ENCODE measurements around the gene MT1B. TPM values are rescaled to one million over a fixed set of nuclear protein-coding genes. Genes with fewer than 3 reads are reported as not detected.

MT1B gene
- total and polyA plus RNA-seq, 4 donors = 1.2 to 1.5 TPM; not detected in 2

DNA sequence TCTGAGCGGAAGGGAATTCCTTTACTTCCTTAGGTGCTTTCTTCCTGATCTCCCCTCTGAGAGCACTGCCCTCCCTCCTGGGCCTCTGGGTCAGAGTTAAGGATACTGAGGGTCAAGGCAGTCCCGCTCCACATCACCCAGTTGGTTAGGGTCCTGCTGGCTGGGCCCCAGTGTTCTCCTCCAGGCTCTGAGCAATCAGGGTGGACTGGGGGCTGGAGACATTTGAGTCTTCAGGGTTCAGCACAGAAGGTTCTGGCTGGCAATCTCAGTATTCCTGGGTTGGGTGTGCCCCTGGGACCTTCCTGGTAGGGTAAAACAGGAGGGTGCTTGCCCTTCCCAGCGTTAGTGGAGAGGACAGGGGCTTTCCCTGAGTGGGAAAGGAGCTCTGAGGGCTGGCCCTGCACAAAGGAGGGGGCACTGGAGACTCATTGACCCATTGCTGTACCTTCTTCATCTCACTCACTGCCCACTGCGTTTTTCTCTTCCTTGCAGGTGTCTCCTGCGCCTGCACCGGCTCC lies 18.8 kb upstream of the MT1B start:
- H3K4me1 ChIP-seq (ENCODE audit: control insufficient read depth in 4 of 4, insufficient read depth in 4 of 4, low read length in 3 of 4) = peaks cover 2 to 27% (median 7%) of the 10 kb centered on the region in 4 donors
- H3K9ac ChIP-seq (ENCODE audit: low read depth in 1 of 2, low read length in 2 of 2) = peak overlapping the region; percentile 77 to 84
- no peaks in the 10 kb centered on the region for H3K36me3 ChIP-seq (ENCODE audit: control insufficient read depth in 4 of 4, insufficient read depth in 3 of 4, low read depth in 1 of 4, low read length in 3 of 4)
- peak overlapping the region; percentile 84 to 87 for H3K27ac ChIP-seq (ENCODE audit: low read depth in 1 of 2, low read length in 2 of 2)
- no peaks in the 10 kb centered on the region for H3K9me3 ChIP-seq (ENCODE audit: control insufficient read depth in 4 of 4, low read length in 3 of 4)
- no peak for DNase-seq (ENCODE audit: low spot score)
- 49% methylated on average over 6 of the region's 6 CpGs for WGBS
- TF ChIP-seq, protein P1, sequence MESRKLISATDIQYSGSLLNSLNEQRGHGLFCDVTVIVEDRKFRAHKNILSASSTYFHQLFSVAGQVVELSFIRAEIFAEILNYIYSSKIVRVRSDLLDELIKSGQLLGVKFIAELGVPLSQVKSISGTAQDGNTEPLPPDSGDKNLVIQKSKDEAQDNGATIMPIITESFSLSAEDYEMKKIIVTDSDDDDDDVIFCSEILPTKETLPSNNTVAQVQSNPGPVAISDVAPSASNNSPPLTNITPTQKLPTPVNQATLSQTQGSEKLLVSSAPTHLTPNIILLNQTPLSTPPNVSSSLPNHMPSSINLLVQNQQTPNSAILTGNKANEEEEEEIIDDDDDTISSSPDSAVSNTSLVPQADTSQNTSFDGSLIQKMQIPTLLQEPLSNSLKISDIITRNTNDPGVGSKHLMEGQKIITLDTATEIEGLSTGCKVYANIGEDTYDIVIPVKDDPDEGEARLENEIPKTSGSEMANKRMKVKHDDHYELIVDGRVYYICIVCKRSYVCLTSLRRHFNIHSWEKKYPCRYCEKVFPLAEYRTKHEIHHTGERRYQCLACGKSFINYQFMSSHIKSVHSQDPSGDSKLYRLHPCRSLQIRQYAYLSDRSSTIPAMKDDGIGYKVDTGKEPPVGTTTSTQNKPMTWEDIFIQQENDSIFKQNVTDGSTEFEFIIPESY (IDR thresholded peaks at IDR 0.05) = no peak
- TF ChIP-seq TAF1 (conservative IDR thresholded peaks at IDR 0.05) (no peak), YY1 (IDR thresholded peaks at IDR 0.05) (no peak), HNF4G (IDR thresholded peaks at IDR 0.05) (no peak), SP1 (IDR thresholded peaks at IDR 0.05) (no peak)
- H3K4me3 ChIP-seq (ENCODE audit: low read depth in 1 of 3, low read length in 3 of 3) = peak overlapping the region; percentile 48 to 95 (median 93)
- no peaks in the 10 kb centered on the region for H3K27me3 ChIP-seq (ENCODE audit: control insufficient read depth in 4 of 4, insufficient read depth in 4 of 4, low read length in 3 of 4)

- peak overlapping the region in 1 of 2 donors; percentile 84 for H3K9ac ChIP-seq (ENCODE audit: low read depth in 1 of 2, low read length in 2 of 2)
- DNase-seq (ENCODE audit: low spot score) = no peak
- 56% methylated on average over 7 of the region's 7 CpGs for WGBS
- no peaks in the 10 kb centered on the region for H3K9me3 ChIP-seq (ENCODE audit: control insufficient read depth in 4 of 4, low read length in 3 of 4)
- no peaks in the 10 kb centered on the region for H3K36me3 ChIP-seq (ENCODE audit: control insufficient read depth in 4 of 4, insufficient read depth in 3 of 4, low read depth in 1 of 4, low read length in 3 of 4)
- no peaks in the 10 kb centered on the region for H3K27me3 ChIP-seq (ENCODE audit: control insufficient read depth in 4 of 4, insufficient read depth in 4 of 4, low read length in 3 of 4)
- TF ChIP-seq TAF1 (conservative IDR thresholded peaks at IDR 0.05) (no peak), HNF4G (IDR thresholded peaks at IDR 0.05) (no peak), NR2F2 (IDR thresholded peaks at IDR 0.05) (no peak), HNF4A (conservative IDR thresholded peaks at IDR 0.05) (no peak), GABPA (IDR thresholded peaks at IDR 0.05 in 1 of 2, conservative IDR thresholded peaks at IDR 0.05 in 1 of 2) (no peak), EGR1 (IDR thresholded peaks at IDR 0.05; ENCODE audit: low read depth in 2 of 2) (no peak), FOXA1 (IDR thresholded peaks at IDR 0.05) (no peak), JUND (IDR thresholded peaks at IDR 0.05) (no peak), RAD21 (IDR thresholded peaks at IDR 0.05) (no peak), MAX (IDR thresholded peaks at IDR 0.05) (no peak), REST (IDR thresholded peaks at IDR 0.05) (no peak), FOXA2 (IDR thresholded peaks at IDR 0.05) (no peak), YY1 (IDR thresholded peaks at IDR 0.05) (no peak), SP1 (IDR thresholded peaks at IDR 0.05) (no peak)
- TF ChIP-seq, protein P2, sequence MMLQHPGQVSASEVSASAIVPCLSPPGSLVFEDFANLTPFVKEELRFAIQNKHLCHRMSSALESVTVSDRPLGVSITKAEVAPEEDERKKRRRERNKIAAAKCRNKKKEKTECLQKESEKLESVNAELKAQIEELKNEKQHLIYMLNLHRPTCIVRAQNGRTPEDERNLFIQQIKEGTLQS (IDR thresholded peaks at IDR 0.05) = no peak
- TF ChIP-seq, protein P3, sequence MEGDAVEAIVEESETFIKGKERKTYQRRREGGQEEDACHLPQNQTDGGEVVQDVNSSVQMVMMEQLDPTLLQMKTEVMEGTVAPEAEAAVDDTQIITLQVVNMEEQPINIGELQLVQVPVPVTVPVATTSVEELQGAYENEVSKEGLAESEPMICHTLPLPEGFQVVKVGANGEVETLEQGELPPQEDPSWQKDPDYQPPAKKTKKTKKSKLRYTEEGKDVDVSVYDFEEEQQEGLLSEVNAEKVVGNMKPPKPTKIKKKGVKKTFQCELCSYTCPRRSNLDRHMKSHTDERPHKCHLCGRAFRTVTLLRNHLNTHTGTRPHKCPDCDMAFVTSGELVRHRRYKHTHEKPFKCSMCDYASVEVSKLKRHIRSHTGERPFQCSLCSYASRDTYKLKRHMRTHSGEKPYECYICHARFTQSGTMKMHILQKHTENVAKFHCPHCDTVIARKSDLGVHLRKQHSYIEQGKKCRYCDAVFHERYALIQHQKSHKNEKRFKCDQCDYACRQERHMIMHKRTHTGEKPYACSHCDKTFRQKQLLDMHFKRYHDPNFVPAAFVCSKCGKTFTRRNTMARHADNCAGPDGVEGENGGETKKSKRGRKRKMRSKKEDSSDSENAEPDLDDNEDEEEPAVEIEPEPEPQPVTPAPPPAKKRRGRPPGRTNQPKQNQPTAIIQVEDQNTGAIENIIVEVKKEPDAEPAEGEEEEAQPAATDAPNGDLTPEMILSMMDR (IDR thresholded peaks at IDR 0.05; ENCODE audit: low read depth, low read length, missing input control) = no peak
- TF ChIP-seq, protein P1 (IDR thresholded peaks at IDR 0.05) = no peak
- H3K4me1 ChIP-seq (ENCODE audit: control insufficient read depth in 4 of 4, insufficient read depth in 4 of 4, low read length in 3 of 4) = peaks cover 2 to 31% (median 8%) of the 10 kb centered on the region in 4 donors
- H3K4me3 ChIP-seq (ENCODE audit: low read depth in 1 of 3, low read length in 3 of 3) = peak overlapping the region in 2 of 3 donors; percentile 93 to 95
- peak overlapping the region; percentile 84 to 87 for H3K27ac ChIP-seq (ENCODE audit: low read depth in 1 of 2, low read length in 2 of 2)
Observed at GRCh38 chr16:56633535-56633934, 18.2 kb upstream of the MT1B start.

Data from liver (tissue), 9 donors.